PC-9 (cell line): ENCODE measurements around the gene MBP. TPM values are rescaled to one million over a fixed set of nuclear protein-coding genes. Genes with fewer than 3 reads are reported as not detected.

Source experiments
- BruUV-seq: library from RNA; stranded (reverse); fragments of 400-500 nt; replicated peaks from 2 replicates; lab custom pipeline; 2021; lab: Mats Ljungman, UMichigan
- CTCF ChIA-PET: fragments of 300-600 bp; sonication (Branson Sonifier 250); formaldehyde crosslinking; loops from one replicate; lab custom pipeline; 2022; ENCODE audit warnings: antibody characterized with exemption; lab: Charles Lee
- POLR2A ChIA-PET: fragments of 300-600 bp; sonication (Branson Sonifier 250); formaldehyde crosslinking; loops from one replicate; lab custom pipeline; 2022; ENCODE audit warnings: antibody characterized with exemption; ENCODE audit not compliant: unreplicated experiment; lab: Charles Lee
- DNase-seq, 2 experiments: peaks; one replicate each; pipeline versions ENCODE4 v3.0.0 to v3.0.0-alpha.2; 2015 to 2022; ENCODE audit warnings: mixed read lengths in 1 of 2
- H2AFZ ChIP-seq: fragments of 200-600 bp; sonication (generic); 2 replicates; pipeline ENCODE4 v1.8.1; 2017; ENCODE audit warnings: antibody characterized with exemption
- H3F3A ChIP-seq: fragments of 200-600 bp; sonication (generic); 2 replicates; pipeline ENCODE4 v1.8.1; 2017; ENCODE audit warnings: antibody characterized with exemption, mild to moderate bottlenecking, low read depth; ENCODE audit not compliant: insufficient read depth
- H3K27ac ChIP-seq: fragments of 200-600 bp; sonication (generic); 2 replicates; pipeline ENCODE4 v1.6.1; 2016; ENCODE audit warnings: mixed run types
- H3K27me3 ChIP-seq: fragments of 200-600 bp; sonication (generic); 2 replicates; pipeline ENCODE4 v1.6.1; 2016; ENCODE audit warnings: low read depth, mixed run types; ENCODE audit not compliant: insufficient read depth
- H3K36me3 ChIP-seq: fragments of 200-600 bp; sonication (generic); 2 replicates; pipeline ENCODE4 v1.6.1; 2016; ENCODE audit warnings: low read depth, mixed run types
- H3K4me1 ChIP-seq: fragments of 200-600 bp; sonication (generic); replicated peaks from 2 replicates; pipeline ENCODE4 v1.6.1; 2016; ENCODE audit warnings: mixed run types; ENCODE audit not compliant: insufficient read depth
- H3K4me2 ChIP-seq: fragments of 200-600 bp; sonication (generic); 2 replicates; pipeline ENCODE4 v1.6.1; 2017; ENCODE audit warnings: mixed run types
- H3K4me3 ChIP-seq: fragments of 200-600 bp; sonication (generic); 2 replicates; pipeline ENCODE4 v1.6.1; 2016; ENCODE audit warnings: mixed run types
- H3K79me2 ChIP-seq: fragments of 200-600 bp; sonication (generic); 2 replicates; pipeline ENCODE4 v1.6.1; 2017; ENCODE audit warnings: low read depth, mixed run types
- H3K9me2 ChIP-seq: fragments of 200-600 bp; sonication (generic); 2 replicates; pipeline ENCODE4 v1.8.1; 2017; ENCODE audit warnings: mild to moderate bottlenecking; ENCODE audit not compliant: insufficient read depth
- H3K9me3 ChIP-seq: fragments of 200-600 bp; sonication (generic); 2 replicates; pipeline ENCODE4 v1.8.1; 2016; ENCODE audit warnings: low read depth; ENCODE audit not compliant: insufficient read depth
- H4K20me1 ChIP-seq: fragments of 200-600 bp; sonication (generic); 2 replicates; pipeline ENCODE4 v1.8.1; 2017; ENCODE audit not compliant: insufficient read depth
- EZH2 ChIP-seq: fragments of 200-600 bp; sonication (generic); IDR thresholded peaks from 2 replicates; pipeline ENCODE4 v1.8.0; 2017; ENCODE audit warnings: antibody characterized with exemption, low read depth
- intact Hi-C: fragments of 100-400 bp; cut with micrococcal nuclease; formaldehyde crosslinking; loops from one replicate; pipeline ENCODE4 v1.10.0; 2022; ENCODE audit not compliant: unreplicated experiment
- total RNA-seq: library from RNA; stranded (reverse); gene quantifications from 2 replicates; pipeline ENCODE4 v1.2.3, GENCODE V29; 2021
- TF ChIP-seq, protein P1 (sequence below): fragments of 200-600 bp; sonication (generic); conservative IDR thresholded peaks from 2 replicates; pipeline ENCODE4 v1.6.1; 2017; ENCODE audit warnings: mixed run types, antibody characterized with exemption, mild to moderate bottlenecking, moderate library complexity

MBP gene
- total RNA-seq, 1 experiment from 2014 or later = 37.9 TPM

DNA sequence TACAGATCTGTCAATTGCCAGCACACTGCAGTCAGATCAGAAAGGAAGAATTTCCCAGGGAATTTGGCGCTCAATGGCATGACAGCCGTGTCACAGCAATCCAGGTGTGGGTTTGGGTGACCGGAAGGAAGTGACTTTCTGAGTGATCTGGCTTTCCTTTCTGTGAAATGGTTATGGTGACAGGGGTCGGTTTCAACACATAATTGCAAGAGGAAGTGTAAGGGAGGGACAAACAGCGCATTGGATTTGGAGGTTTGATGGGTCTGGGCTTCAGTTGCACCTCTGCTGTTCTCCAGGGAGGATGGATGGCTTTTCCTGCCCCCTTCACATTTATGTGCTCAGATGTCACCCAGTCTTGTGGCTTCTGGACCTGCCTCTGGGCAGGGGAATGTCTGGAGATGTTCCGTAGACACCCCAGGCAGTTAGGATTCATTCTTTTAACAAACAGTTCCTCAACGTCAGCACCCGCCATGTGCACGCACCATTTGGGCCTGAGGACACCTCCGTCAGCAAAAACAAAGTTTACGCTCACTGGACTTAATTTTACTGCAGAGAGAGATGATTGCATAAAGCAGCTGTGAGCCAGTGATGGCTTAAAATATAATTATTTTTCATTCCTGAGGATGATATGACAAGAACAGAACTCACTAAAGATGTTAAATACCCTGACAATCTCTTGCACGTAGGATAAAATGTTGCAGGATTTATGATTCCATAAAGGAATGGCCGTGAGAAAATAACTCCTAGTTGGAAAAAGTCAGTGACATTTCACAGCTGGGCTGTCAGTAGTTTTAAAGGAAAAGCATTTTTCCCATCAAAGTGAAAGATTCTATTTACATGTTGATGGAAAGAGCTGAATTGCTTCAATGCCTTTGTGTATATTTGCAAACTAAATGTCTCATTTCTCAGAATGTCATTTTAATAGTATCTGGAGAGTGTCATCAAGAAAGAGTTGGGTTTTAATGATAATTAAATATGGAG lies 36.9 kb downstream of the MBP start:
- no peaks in the 10 kb centered on the region for H3K9me3 ChIP-seq
- no peak for TF ChIP-seq EZH2
- TF ChIP-seq, protein P1, sequence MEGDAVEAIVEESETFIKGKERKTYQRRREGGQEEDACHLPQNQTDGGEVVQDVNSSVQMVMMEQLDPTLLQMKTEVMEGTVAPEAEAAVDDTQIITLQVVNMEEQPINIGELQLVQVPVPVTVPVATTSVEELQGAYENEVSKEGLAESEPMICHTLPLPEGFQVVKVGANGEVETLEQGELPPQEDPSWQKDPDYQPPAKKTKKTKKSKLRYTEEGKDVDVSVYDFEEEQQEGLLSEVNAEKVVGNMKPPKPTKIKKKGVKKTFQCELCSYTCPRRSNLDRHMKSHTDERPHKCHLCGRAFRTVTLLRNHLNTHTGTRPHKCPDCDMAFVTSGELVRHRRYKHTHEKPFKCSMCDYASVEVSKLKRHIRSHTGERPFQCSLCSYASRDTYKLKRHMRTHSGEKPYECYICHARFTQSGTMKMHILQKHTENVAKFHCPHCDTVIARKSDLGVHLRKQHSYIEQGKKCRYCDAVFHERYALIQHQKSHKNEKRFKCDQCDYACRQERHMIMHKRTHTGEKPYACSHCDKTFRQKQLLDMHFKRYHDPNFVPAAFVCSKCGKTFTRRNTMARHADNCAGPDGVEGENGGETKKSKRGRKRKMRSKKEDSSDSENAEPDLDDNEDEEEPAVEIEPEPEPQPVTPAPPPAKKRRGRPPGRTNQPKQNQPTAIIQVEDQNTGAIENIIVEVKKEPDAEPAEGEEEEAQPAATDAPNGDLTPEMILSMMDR = no peak
- H4K20me1 ChIP-seq = no peaks in the 10 kb centered on the region
- peaks cover 84% of the 10 kb centered on the region for H3K79me2 ChIP-seq
- POLR2A ChIA-PET = no interaction called here
- H3K9me2 ChIP-seq = no peaks in the 10 kb centered on the region
- H3F3A ChIP-seq = peaks cover 21% of the 10 kb centered on the region
- no peak overlapping the region for H3K27ac ChIP-seq
- CTCF ChIA-PET = no interaction called here
- no peak for DNase-seq
- H3K4me3 ChIP-seq = no peak overlapping the region
- intact Hi-C loops = no loop called here
- H3K4me2 ChIP-seq = no peak overlapping the region
- no peaks in the 10 kb centered on the region for H3K27me3 ChIP-seq
- H2AFZ ChIP-seq = no peak overlapping the region
- H3K4me1 ChIP-seq = peaks cover 37% of the 10 kb centered on the region
- H3K36me3 ChIP-seq = peaks cover 22% of the 10 kb centered on the region
- no TSS peak for BruUV-seq

DNA sequence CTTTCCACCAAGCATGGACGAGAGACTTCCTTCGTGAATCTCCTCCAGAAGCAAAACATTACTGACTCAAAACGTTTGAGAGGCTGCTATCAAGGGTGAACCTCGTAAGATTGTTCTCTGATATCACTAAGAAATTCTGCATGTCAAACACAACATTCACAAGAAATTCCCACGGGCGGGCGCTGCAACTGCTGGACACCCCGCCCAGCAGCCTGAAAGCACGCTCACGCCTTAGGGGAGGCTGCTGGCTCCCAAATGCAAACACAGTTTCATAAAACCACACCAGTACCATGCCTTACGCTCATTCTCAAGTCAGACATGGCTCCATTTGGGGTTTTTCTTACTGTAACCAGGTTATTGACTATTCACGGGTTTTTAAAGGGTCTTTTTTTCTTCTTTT lies 39.0 kb downstream of the MBP start:
- Histone ChIP-seq H3K9me2 (no peaks in the 10 kb centered on the region), H3F3A (peaks cover 31% of the 10 kb centered on the region), H3K79me2 (peaks cover 74% of the 10 kb centered on the region), H2AFZ (no peak overlapping the region), H3K27ac (no peak overlapping the region), H3K4me2 (no peak overlapping the region), H4K20me1 (0 out of 2 replicates have a peak, but pooled peaks cover 2% of the 10 kb centered on the region), H3K4me3 (no peak overlapping the region), H3K27me3 (no peaks in the 10 kb centered on the region), H3K36me3 (peaks cover 8% of the 10 kb centered on the region), H3K9me3 (no peaks in the 10 kb centered on the region), H3K4me1 (peaks cover 42% of the 10 kb centered on the region)
- intact Hi-C loops = no loop called here
- CTCF ChIA-PET = no interaction called here
- BruUV-seq = no TSS peak
- TF ChIP-seq EZH2 = no peak
- TF ChIP-seq, protein P1 = no peak
- DNase-seq = no peak
- POLR2A ChIA-PET = no interaction called here

DNA sequence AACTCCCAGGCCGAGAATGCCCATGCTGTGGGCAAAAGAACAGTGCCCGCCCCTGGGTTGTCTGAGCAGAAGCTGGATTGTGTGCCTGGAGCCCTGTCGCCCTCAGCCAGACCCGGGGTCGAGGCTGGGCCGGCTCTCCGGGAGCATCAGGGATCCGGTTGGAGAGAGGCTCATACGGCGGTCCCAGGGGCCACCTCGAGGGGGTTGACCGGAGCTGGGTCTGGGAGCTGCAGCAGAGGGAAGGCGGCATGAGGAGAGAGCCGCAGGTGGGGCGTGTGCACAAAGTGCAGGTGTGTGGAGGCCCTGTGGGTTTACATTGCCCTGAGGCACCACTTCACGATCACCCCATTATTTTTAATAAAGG lies 39.5 kb downstream of the MBP start:
- H3K9me2 ChIP-seq = no peaks in the 10 kb centered on the region
- H3K9me3 ChIP-seq = no peaks in the 10 kb centered on the region
- H3F3A ChIP-seq = peaks cover 37% of the 10 kb centered on the region
- ChIA-PET POLR2A (no interaction called here), CTCF (no interaction called here)
- H4K20me1 ChIP-seq = 0 out of 2 replicates have a peak, but pooled peaks cover 4% of the 10 kb centered on the region
- no peak overlapping the region for H3K4me2 ChIP-seq
- no peak overlapping the region for H3K4me3 ChIP-seq
- no TSS peak for BruUV-seq
- intact Hi-C loops = no loop called here
- TF ChIP-seq, protein P1 = no peak
- peaks cover 74% of the 10 kb centered on the region for H3K79me2 ChIP-seq
- no peak overlapping the region for H2AFZ ChIP-seq
- no peak for DNase-seq
- no peaks in the 10 kb centered on the region for H3K27me3 ChIP-seq
- H3K27ac ChIP-seq = no peak overlapping the region
- peaks cover 8% of the 10 kb centered on the region for H3K36me3 ChIP-seq
- peaks cover 47% of the 10 kb centered on the region for H3K4me1 ChIP-seq
